C4-2B (cell line): Measurements from ENCODE around the gene POMZP3.
"Not testable (repeated sequence)": the region's sequence is repeated elsewhere in the genome, so short reads cannot be mapped to it uniquely, and the experiment has no call there.

Experiments used
- ZFX ChIP-seq: fragments of 450-650 bp; IDR thresholded peaks from 2 replicates; pipeline ENCODE4 v1.6.1; 2017
- TF ChIP-seq, protein P1 (sequence below): fragments of 450-650 bp; conservative IDR thresholded peaks from 2 replicates; pipeline ENCODE4 v1.5.1; 2017; ENCODE audit warnings: mild to moderate bottlenecking

DNA sequence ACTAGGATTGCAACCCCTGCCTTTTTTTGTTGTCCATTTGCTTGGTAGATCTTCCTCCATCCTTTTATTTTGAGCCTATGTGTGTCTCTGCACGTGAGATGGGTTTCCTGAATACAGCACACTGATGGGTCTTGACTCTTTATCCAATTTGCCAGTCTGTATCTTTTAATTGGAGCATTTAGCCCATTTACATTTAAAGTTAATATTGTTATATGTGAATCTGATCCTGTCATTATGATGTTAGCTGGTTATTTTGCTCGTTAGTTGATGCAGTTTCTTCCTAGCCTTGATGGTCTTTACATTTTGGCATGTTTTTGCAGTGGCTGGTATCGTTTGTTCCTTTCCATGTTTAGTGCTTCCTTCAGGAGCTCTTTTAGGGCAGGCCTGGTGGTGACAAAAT lies 62.1 kb downstream of the POMZP3 start:
- TF ChIP-seq, protein P1, sequence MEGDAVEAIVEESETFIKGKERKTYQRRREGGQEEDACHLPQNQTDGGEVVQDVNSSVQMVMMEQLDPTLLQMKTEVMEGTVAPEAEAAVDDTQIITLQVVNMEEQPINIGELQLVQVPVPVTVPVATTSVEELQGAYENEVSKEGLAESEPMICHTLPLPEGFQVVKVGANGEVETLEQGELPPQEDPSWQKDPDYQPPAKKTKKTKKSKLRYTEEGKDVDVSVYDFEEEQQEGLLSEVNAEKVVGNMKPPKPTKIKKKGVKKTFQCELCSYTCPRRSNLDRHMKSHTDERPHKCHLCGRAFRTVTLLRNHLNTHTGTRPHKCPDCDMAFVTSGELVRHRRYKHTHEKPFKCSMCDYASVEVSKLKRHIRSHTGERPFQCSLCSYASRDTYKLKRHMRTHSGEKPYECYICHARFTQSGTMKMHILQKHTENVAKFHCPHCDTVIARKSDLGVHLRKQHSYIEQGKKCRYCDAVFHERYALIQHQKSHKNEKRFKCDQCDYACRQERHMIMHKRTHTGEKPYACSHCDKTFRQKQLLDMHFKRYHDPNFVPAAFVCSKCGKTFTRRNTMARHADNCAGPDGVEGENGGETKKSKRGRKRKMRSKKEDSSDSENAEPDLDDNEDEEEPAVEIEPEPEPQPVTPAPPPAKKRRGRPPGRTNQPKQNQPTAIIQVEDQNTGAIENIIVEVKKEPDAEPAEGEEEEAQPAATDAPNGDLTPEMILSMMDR = not testable (repeated sequence)
- not testable (repeated sequence) for TF ChIP-seq ZFX
